HCT116 (cell line): Measurements from ENCODE around the gene HLCS. TPM values are rescaled to one million over a fixed set of nuclear protein-coding genes. Genes with fewer than 3 reads are reported as not detected.

ENCODE experiments used
- ATAC-seq: fragments of 200-7000 bp; cut with Tn5 transposase; 2 replicates; pipeline ENCODE4 v1.9.1; 2020; ENCODE audit warnings: mild to moderate bottlenecking, moderate library complexity
- BruUV-seq: library from RNA; stranded (reverse); fragments of 400-500 nt; replicated peaks from 2 replicates; lab custom pipeline; 2021; lab: Mats Ljungman, UMichigan
- CTCF ChIA-PET: fragments of 300-600 bp; sonication (Branson Sonifier 250); formaldehyde crosslinking; loops from one replicate; lab custom pipeline; 2021; ENCODE audit warnings: antibody characterized with exemption; lab: Charles Lee
- POLR2A ChIA-PET: fragments of 300-600, 350-600 bp; sonication (Branson Sonifier 250); formaldehyde crosslinking; loops from one replicate; lab custom pipeline; 2021; ENCODE audit warnings: antibody characterized with exemption; lab: Charles Lee
- RAD21 ChIA-PET, 2 experiments: fragments of 300-600 bp; sonication (Branson Sonifier 250); formaldehyde crosslinking; loops; one replicate each; lab custom pipeline; 2023; ENCODE audit warnings: low total read pairs in 2 of 2; ENCODE audit not compliant: uncharacterized antibody in 2 of 2, unreplicated experiment in 2 of 2, low non-redundant PET in 1 of 2; lab: Charles Lee
- DNase-seq: peaks from one replicate; pipeline ENCODE4 v3.0.0-alpha.2; 2010; ENCODE audit warnings: low read depth, low spot score
- H2AFZ ChIP-seq: fragments of 200-600 bp; shearing (Covaris generic), sonication (generic); 2 replicates; pipeline ENCODE4 v1.6.1; 2017; ENCODE audit warnings: low read depth, mixed run types, mixed read lengths, antibody characterized with exemption, low read length; ENCODE audit not compliant: poor library complexity, severe bottlenecking
- H3K27ac ChIP-seq: 2 replicates; pipeline ENCODE4 v1.5.1; 2012; ENCODE audit warnings: low read depth, low read length
- H3K27me3 ChIP-seq: fragments of 200-600 bp; sonication (generic); 2 replicates; pipeline ENCODE4 v1.6.1; 2016; ENCODE audit warnings: mixed run types, low read length, mixed read lengths; ENCODE audit not compliant: insufficient read depth
- H3K36me3 ChIP-seq, 2 experiments: fragments of 200-500 bp in 1 of 2; fragments of 200-600 bp in 1 of 2; sonication (Bioruptor generic) in 1 of 2; sonication (generic) in 1 of 2; 2 replicates each; pipeline versions ENCODE4 v1.5.1 to v1.6.1; 2014 to 2016; ENCODE audit warnings: low read length in 2 of 2, inconsistent platforms in 1 of 2, mixed read lengths in 1 of 2, mixed run types in 1 of 2; ENCODE audit not compliant: insufficient read depth in 2 of 2, control insufficient read depth in 1 of 2
- H3K4me1 ChIP-seq, 2 experiments: fragments of 200-600 bp in 1 of 2; sonication (generic) in 1 of 2; 2 replicates each; pipeline versions ENCODE4 v1.5.1 to v1.6.1; 2012 to 2017; ENCODE audit warnings: low read length in 2 of 2, inconsistent platforms in 1 of 2, mild to moderate bottlenecking in 1 of 2, mixed read lengths in 1 of 2, mixed run types in 1 of 2, moderate library complexity in 1 of 2; ENCODE audit not compliant: insufficient read depth in 2 of 2, control insufficient read depth in 1 of 2
- H3K4me2 ChIP-seq: fragments of 200-600 bp; sonication (generic); 2 replicates; pipeline ENCODE4 v1.6.1; 2017; ENCODE audit warnings: mixed run types, low read length, mixed read lengths
- H3K4me3 ChIP-seq, 2 experiments: fragments of 200-600 bp in 1 of 2; sonication (generic) in 1 of 2; replicated peaks in 1 of 2; 2 replicates each; pipeline ENCODE4 v1.5.1; 2011 to 2016; ENCODE audit warnings: low read length in 2 of 2, control low read depth in 1 of 2, low read depth in 1 of 2, mild to moderate bottlenecking in 1 of 2, mixed read lengths in 1 of 2, mixed run types in 1 of 2
- H3K79me2 ChIP-seq: fragments of 200-600 bp; sonication (generic); 2 replicates; pipeline ENCODE4 v1.6.1; 2017; ENCODE audit warnings: mild to moderate bottlenecking, mixed run types, low read length, moderate library complexity, mixed read lengths; ENCODE audit not compliant: insufficient read depth
- H3K9ac ChIP-seq: fragments of 200-600 bp; sonication (generic); 2 replicates; pipeline ENCODE4 v1.6.1; 2016; ENCODE audit warnings: low read length, mixed read lengths
- H3K9me2 ChIP-seq: fragments of 200-600 bp; sonication (generic), shearing (Covaris generic); 2 replicates; pipeline ENCODE4 v1.6.1; 2017; ENCODE audit warnings: mixed run types, mild to moderate bottlenecking, moderate library complexity; ENCODE audit not compliant: insufficient read depth
- H3K9me3 ChIP-seq, 2 experiments: fragments of 200-500 bp in 1 of 2; fragments of 200-600 bp in 1 of 2; sonication (Bioruptor generic) in 1 of 2; sonication (generic) in 1 of 2; 2 replicates each; pipeline ENCODE4 v1.6.1; 2014 to 2017; ENCODE audit warnings: low read length in 2 of 2, mixed read lengths in 2 of 2, inconsistent platforms in 1 of 2, low read depth in 1 of 2, mild to moderate bottlenecking in 1 of 2, mixed run types in 1 of 2, moderate library complexity in 1 of 2; ENCODE audit not compliant: control insufficient read depth in 1 of 2, insufficient read depth in 1 of 2
- H4K20me1 ChIP-seq: fragments of 200-600 bp; sonication (generic), shearing (Covaris generic); 2 replicates; pipeline ENCODE4 v1.6.1; 2017; ENCODE audit warnings: mixed run types, mild to moderate bottlenecking, moderate library complexity; ENCODE audit not compliant: insufficient read depth
- ATF3 ChIP-seq: IDR thresholded peaks from 2 replicates; pipeline ENCODE4 v1.6.1; 2012
- CEBPB ChIP-seq: IDR thresholded peaks from 2 replicates; pipeline ENCODE4 v1.6.1; 2012; ENCODE audit warnings: low read depth
- CTCF ChIP-seq, 3 experiments: fragments of 200-600 bp in 1 of 3; sonication (generic) in 1 of 3; IDR thresholded peaks in 2 of 3; conservative IDR thresholded peaks in 1 of 3; 2 replicates each; pipeline ENCODE4 v1.5.1; 2012 to 2017; ENCODE audit warnings: low read depth in 2 of 3, low read length in 2 of 3, antibody characterized with exemption in 1 of 3, borderline replicate concordance in 1 of 3, control low read depth in 1 of 3, mild to moderate bottlenecking in 1 of 3, mixed read lengths in 1 of 3, mixed run types in 1 of 3, moderate library complexity in 1 of 3; ENCODE audit not compliant: insufficient read depth in 1 of 3
- EGR1 ChIP-seq: IDR thresholded peaks from 2 replicates; pipeline ENCODE4 v1.6.1; 2012; ENCODE audit warnings: low read depth
- ELF1 ChIP-seq: IDR thresholded peaks from 2 replicates; pipeline ENCODE4 v1.6.1; 2012; ENCODE audit warnings: low read depth, borderline replicate concordance
- EZH2 ChIP-seq: fragments of 200-600 bp; sonication (generic); IDR thresholded peaks from 2 replicates; pipeline ENCODE4 v1.6.1; 2017; ENCODE audit warnings: antibody characterized with exemption, mixed run types
- FOSL1 ChIP-seq: IDR thresholded peaks from 2 replicates; pipeline ENCODE4 v1.6.1; 2012; ENCODE audit warnings: low read depth
- JUND ChIP-seq: IDR thresholded peaks from 2 replicates; pipeline ENCODE4 v1.6.1; 2012
- MAX ChIP-seq: IDR thresholded peaks from 2 replicates; pipeline ENCODE4 v1.6.1; 2012
- POLR2A ChIP-seq: IDR thresholded peaks from 2 replicates; pipeline ENCODE4 v1.7.0; 2011; ENCODE audit warnings: borderline replicate concordance; ENCODE audit not compliant: insufficient read depth, insufficient read length; ENCODE audit errors: extremely low read depth
- POLR2AphosphoS5 ChIP-seq: IDR thresholded peaks from 2 replicates; pipeline ENCODE4 v1.6.1; 2011; ENCODE audit warnings: mild to moderate bottlenecking, low read depth, low read length, moderate library complexity
- RAD21 ChIP-seq: IDR thresholded peaks from 2 replicates; pipeline ENCODE4 v1.6.1; 2012; ENCODE audit warnings: low read depth, mild to moderate bottlenecking
- SP1 ChIP-seq: IDR thresholded peaks from 2 replicates; pipeline ENCODE4 v1.6.1; 2012; ENCODE audit warnings: low read depth
- SRF ChIP-seq: IDR thresholded peaks from 2 replicates; pipeline ENCODE4 v1.6.1; 2012; ENCODE audit warnings: low read depth
- YY1 ChIP-seq: IDR thresholded peaks from 2 replicates; pipeline ENCODE4 v1.6.1; 2011; ENCODE audit warnings: low read length, low read depth, moderate library complexity, mild to moderate bottlenecking; ENCODE audit not compliant: insufficient replicate concordance; ENCODE audit errors: extremely low read depth
- ZBTB33 ChIP-seq: IDR thresholded peaks from 2 replicates; pipeline ENCODE4 v1.6.1; 2011; ENCODE audit warnings: mild to moderate bottlenecking, low read length, moderate library complexity; ENCODE audit not compliant: insufficient replicate concordance; ENCODE audit errors: extremely low read depth
- ZFX ChIP-seq: fragments of 450-650 bp; IDR thresholded peaks from 2 replicates; pipeline ENCODE4 v1.6.1; 2017
- intact Hi-C: fragments of 100-400 bp; cut with micrococcal nuclease; formaldehyde crosslinking; loops from 2 replicates; pipeline ENCODE4 v1.10.0; 2022
- total RNA-seq: library from RNA; stranded (reverse); gene quantifications from one replicate; pipeline ENCODE4 v1.2.1, GENCODE V29; 2021; ENCODE audit not compliant: unreplicated experiment

HLCS gene
- total RNA-seq, 1 experiment from 2014 or later: 18.5 TPM

- ATAC-seq: no peak
- ChIA-PET RAD21 (no interaction called here), POLR2A (no interaction called here), CTCF (no interaction called here)
- Histone ChIP-seq H2AFZ (no peak overlapping the region), H3K4me2 (no peak overlapping the region), H3K27me3 (no peaks in the 10 kb centered on the region), H3K9ac (no peak overlapping the region), H3K79me2 (no peaks in the 10 kb centered on the region), H3K27ac (no peak overlapping the region), H3K4me1 (no peaks in the 10 kb centered on the region), H3K9me2 (no peaks in the 10 kb centered on the region), H4K20me1 (no peaks in the 10 kb centered on the region), H3K36me3 (no peaks in the 10 kb centered on the region), H3K4me3 (no peak overlapping the region), H3K9me3 (no peaks in the 10 kb centered on the region)
- TF ChIP-seq RAD21: no peak
- TF ChIP-seq EGR1: no peak
- TF ChIP-seq EZH2: no peak
- no peak for TF ChIP-seq JUND
- TF ChIP-seq YY1: no peak
- TF ChIP-seq POLR2AphosphoS5: no peak
- TF ChIP-seq ZFX: no peak
- no peak for TF ChIP-seq FOSL1
- no peak for TF ChIP-seq ZBTB33
- TF ChIP-seq ATF3: no peak
- no peak for TF ChIP-seq SRF
- no peak for TF ChIP-seq POLR2A
- TF ChIP-seq CEBPB: no peak
- no peak for TF ChIP-seq ELF1
- TF ChIP-seq CTCF (IDR thresholded peaks at IDR 0.05 in 2 of 3, conservative IDR thresholded peaks at IDR 0.05 in 1 of 3; ENCODE audit: borderline replicate concordance in 1 of 3, insufficient read depth in 1 of 3, low read depth in 2 of 3, low read length in 2 of 3): no peak
- TF ChIP-seq SP1: no peak
- no peak for TF ChIP-seq MAX
- BruUV-seq: no TSS peak
- no peak for DNase-seq
- intact Hi-C loops: no loop called here
These were observed 146.1 kb downstream of the HLCS start for GRCh38 chr21:36820176-36821031.
